Measurements from ENCODE around the gene PRR33.
"Not testable (repeated sequence)": the region's sequence is repeated elsewhere in the genome, so short reads cannot be mapped to it uniquely, and the experiment has no call there.

PRR33 gene

DNA sequence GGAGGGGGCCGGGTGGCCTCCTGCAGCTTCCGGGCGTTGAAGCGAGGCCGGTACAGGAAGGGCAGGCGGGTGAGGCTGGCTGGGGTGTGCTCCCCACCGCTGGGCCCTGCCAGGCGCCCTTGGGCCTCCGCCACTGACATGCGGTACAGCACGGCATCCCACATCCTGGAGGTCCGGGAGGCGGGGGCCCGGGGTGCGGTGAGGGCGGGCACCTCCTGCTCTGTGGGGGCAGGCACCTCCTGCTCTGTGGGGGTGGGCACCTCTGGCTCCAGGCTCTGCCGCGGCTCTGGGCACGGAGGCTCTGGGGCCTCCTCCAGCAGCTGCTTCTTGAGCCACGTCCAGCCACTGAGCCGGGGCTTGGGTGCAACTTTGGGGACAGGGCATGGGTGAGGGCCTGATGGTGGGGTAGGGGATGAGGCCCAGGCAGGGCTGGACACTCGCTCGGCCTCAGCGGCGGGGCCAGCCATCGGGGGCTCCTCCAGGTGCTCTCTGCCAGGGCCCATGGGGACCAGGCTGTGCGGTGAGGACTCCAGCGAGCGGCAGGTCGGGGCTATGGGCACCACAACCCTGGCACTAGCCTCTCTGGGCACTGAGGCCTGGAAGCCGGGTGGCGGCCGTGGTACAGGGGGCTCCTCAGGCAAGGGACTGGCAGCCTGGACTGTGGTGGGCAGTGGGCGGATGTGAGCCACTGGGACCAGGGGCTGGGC lies 2.3 kb downstream of the PRR33 start:
- no peaks in the 10 kb centered on the region for H3K9me3 Mint-ChIP-seq
- no peaks in the 10 kb centered on the region for H3K27me3 Mint-ChIP-seq
- H3K4me1 Mint-ChIP-seq: peaks cover 30% of the 10 kb centered on the region
- H3K27ac Mint-ChIP-seq: peak overlapping the region; percentile 49
- H3K4me3 Mint-ChIP-seq: peak overlapping the region; percentile 19
- H3K36me3 Mint-ChIP-seq: peaks cover 2% of the 10 kb centered on the region

DNA sequence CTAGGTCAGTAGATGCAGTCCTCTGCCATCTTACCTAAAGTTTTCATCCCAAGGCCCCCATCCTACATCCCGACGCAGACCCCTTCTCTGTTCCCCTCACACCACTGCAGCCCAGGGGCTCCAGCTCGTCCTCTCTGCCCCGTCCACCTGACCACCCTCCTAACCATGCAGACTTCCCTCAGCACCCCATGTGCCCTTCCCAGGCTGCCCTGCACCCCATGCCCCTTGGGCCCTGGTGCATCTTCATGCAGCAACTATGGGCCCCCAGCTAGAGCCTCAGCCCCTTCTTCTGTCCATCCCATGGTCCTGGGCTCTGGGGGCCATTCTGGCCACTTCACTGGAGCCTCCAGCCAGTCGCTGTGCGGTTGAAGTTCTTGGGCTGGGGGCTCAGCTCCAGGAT lies 2.9 kb downstream of the PRR33 start:
- H3K36me3 Mint-ChIP-seq: peaks cover 2% of the 10 kb centered on the region
- H3K9me3 Mint-ChIP-seq: no peaks in the 10 kb centered on the region
- H3K4me1 Mint-ChIP-seq: peaks cover 29% of the 10 kb centered on the region
- no peaks in the 10 kb centered on the region for H3K27me3 Mint-ChIP-seq
- peak overlapping the region; percentile 46 for H3K4me3 Mint-ChIP-seq
- peak overlapping the region; percentile 56 for H3K27ac Mint-ChIP-seq

DNA sequence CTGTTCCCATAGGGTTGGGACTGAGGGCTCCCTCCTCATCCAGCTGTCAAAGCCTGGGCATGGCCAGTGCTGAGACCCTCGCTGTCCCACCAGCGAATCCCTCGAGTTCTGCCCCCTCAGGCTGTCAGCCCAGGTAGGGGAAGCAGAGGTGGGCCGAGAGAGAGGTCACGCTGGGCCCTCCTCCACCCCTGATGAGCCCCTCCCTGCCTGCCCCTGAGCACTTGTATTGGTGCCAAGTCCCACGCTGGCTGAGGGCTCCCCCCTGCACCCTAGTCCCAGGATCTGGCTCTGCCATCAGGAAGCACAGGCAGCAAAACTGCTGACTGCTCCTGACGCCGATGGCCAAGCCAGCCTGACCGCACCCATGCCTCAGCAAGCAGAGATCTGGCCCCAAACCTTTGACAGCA lies 3.3 kb downstream of the PRR33 start:
- H3K27me3 Mint-ChIP-seq: no peaks in the 10 kb centered on the region
- H3K27ac Mint-ChIP-seq: peak overlapping the region; percentile 56
- peaks cover 2% of the 10 kb centered on the region for H3K36me3 Mint-ChIP-seq
- H3K4me1 Mint-ChIP-seq: peaks cover 24% of the 10 kb centered on the region
- peak overlapping the region; percentile 46 for H3K4me3 Mint-ChIP-seq
- no peaks in the 10 kb centered on the region for H3K9me3 Mint-ChIP-seq

DNA sequence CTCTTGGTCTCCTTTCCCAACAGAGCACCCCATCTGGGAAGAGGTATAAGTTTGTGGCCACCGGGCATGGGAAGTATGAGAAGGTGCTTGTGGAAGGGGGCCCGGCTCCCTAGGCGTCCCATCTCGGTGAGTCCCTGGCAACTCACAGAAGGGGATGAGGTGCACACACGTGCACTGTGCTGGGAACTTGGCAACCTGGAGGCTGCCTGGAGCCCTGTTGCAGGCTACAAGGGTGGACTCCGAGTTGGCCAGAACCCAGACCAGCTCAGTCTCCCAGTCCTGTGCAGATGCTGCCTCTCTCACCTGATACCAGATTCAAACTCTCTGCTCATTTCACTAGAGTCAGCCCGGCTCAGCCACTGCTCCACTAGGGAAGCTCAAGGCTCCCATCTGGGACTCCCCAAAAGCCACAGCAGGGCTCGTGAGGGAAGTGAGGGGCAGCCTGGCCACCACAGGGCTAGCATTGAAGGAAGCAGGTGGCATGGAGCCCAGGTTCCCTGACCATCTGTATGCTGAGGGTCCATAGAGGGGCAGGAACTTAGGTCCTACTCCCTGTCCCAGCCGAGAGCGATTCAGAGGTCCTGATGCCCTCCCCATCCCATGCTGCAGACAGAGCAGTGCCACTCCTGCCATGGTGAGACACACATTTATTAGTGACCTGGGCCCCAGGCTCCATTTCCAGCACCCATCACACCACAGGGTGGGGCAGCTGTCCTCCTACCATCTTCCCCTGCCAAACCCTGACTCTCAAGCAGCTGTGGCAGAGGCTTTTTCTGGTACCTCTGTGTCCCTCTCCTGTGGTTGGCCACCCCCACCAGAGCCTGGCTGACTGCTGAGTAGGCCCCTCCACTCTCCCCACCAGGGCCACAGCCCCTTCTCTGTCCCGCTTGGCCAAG lies 4.0 kb downstream of the PRR33 start:
- Mint-ChIP-seq H3K4me1 (peaks cover 22% of the 10 kb centered on the region), H3K36me3 (peaks cover 2% of the 10 kb centered on the region), H3K27ac (peak overlapping the region; percentile 15), H3K4me3 (no peak overlapping the region), H3K9me3 (no peaks in the 10 kb centered on the region), H3K27me3 (no peaks in the 10 kb centered on the region)

DNA sequence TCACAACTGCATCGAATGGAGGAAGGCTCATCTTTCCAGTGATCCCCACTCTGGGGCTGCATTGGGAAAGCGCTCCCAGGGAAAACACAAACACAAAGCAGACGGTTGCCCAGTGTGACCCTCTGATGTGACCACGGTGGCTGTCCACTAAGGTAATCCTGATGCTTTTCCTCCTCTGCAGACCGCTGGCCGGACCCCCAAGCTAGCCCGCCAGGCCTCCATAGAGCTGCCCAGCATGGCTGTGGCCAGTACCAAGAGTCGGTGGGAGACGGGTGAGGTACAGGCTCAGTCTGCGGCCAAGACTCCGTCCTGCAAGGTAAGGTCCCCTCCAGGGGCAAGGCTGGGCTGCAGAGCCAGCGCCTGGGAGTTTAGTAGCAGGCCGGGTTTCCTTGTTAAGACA lies 5.1 kb downstream of the PRR33 start:
- not testable (repeated sequence) for H3K9me3 Mint-ChIP-seq, H3K27ac Mint-ChIP-seq, H3K27me3 Mint-ChIP-seq, H3K36me3 Mint-ChIP-seq, H3K4me3 Mint-ChIP-seq
- H3K4me1 Mint-ChIP-seq: peaks cover 14% of the 10 kb centered on the region

DNA sequence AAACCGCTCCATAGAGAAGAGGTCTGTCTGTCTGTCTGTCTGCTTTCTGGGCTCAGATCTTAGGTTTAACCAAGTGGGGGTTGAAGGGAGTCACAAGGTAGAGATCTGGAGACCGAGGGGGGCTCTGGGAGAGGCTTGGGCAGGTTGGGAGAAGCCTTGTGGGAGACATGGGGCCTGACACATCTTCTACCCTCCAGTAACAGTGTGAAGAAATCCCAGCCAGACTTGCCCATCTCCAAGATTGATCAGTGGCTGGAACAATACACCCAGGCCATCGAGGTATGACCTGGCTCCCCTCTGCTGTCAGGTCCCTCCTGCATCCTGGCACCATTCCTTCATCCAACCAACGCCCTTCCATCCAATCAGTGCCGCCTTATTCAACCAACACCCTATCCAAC lies 7.4 kb downstream of the PRR33 start:
- Mint-ChIP-seq H3K4me1 (peaks cover 17% of the 10 kb centered on the region), H3K36me3 (no peaks in the 10 kb centered on the region), H3K27me3 (no peaks in the 10 kb centered on the region), H3K4me3 (no peak overlapping the region), H3K27ac (no peak overlapping the region), H3K9me3 (no peaks in the 10 kb centered on the region)

DNA sequence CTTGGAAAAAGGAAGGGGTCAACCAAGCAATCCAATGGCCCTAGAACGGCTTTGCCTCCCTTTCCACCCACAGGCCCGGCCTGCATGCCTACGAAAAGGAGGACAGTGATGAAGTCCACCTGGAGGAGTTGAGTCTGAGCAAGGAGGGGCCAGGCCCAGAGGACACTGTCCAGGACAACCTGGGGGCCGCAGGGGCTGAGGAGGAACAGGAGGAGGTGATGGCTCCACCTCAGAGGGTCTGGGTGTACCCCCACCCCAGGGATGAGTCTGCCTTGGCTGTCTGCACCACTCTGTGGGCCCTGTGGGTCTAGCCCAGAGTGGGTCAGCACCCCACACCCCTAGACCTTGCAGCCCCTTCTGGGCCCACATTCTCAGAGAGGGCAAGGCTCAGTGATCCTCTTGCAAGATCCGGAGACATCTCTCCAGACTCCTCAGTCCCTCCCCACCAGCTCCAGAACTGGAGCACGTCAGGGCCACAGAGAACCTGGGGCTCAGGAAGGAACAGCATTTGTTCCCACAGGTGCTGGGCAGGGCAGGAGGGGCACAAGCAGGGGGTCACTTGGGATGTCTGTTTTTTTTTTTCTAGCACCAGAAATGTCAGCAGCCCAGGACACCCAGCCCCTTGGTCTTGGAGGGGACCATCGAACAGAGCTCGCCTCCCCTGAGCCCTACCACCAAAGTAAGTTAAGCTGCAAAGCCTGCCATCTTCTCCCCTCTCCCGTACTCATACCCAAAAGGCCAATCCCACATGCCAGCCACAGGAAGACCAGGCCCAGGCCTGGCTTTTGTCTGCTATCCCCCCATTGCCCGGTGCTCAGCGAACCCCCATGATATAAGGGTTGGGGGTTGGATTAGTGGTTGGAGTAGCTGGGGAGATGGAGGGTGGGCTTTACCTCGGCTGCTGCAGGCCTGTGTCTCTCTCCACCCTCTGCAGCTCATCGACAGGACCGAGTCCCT lies 8.1 kb downstream of the PRR33 start:
- H3K4me1 Mint-ChIP-seq: peaks cover 13% of the 10 kb centered on the region
- no peak overlapping the region for H3K4me3 Mint-ChIP-seq
- H3K36me3 Mint-ChIP-seq: no peaks in the 10 kb centered on the region
- H3K9me3 Mint-ChIP-seq: no peaks in the 10 kb centered on the region
- no peaks in the 10 kb centered on the region for H3K27me3 Mint-ChIP-seq
- H3K27ac Mint-ChIP-seq: no peak overlapping the region

DNA sequence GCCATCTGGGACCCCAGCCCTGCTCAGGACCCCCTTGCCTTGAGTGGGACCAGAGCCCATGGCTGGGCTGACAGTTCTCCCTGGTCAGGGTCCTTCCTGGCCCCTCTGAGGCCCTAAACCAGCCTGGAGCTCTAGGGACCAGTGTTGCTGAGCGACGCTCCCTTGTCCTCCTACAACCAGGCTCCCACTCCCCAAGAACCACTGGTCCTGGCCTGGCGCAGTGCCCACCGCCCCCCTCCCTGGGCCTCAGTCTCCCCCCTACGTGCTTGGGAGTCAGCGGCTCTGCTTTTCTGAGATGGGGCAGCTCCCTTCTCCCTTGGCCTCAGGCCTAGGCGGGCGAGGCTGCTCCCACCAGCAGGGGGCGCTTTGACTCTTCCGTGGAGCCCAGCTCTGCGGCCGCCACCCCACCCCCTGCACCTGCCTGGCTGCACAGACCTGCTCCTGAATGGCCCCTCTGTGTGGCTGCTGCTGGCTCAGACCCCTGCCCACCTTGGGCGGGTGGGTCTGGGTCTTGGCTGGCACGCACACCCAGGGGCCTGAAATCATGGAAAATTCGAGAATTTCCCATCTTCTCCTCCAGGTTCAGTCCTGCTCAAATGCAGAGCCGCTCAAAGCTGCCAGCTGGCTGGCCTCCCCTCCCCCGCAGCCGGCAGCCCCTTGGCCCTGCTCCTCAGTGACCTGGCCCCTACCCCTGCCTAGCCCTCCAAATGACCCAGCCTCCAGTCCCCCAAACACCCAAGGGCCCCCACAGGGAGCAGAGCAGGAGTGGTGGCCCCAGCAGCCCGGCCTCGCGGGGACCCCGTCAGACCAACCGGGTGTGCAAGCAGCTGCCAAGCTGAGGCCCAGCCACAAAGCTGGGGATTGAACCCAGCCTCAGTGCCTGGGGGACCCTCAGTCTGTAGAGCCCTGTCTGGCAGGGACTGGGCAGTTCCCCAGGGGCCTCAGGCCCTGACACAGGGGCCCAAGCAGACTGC lies 9.1 kb downstream of the PRR33 start:
- peaks cover 10% of the 10 kb centered on the region for H3K4me1 Mint-ChIP-seq
- no peak overlapping the region for H3K27ac Mint-ChIP-seq
- no peaks in the 10 kb centered on the region for H3K9me3 Mint-ChIP-seq
- H3K27me3 Mint-ChIP-seq: no peaks in the 10 kb centered on the region
- no peaks in the 10 kb centered on the region for H3K36me3 Mint-ChIP-seq
- H3K4me3 Mint-ChIP-seq: no peak overlapping the region

DNA sequence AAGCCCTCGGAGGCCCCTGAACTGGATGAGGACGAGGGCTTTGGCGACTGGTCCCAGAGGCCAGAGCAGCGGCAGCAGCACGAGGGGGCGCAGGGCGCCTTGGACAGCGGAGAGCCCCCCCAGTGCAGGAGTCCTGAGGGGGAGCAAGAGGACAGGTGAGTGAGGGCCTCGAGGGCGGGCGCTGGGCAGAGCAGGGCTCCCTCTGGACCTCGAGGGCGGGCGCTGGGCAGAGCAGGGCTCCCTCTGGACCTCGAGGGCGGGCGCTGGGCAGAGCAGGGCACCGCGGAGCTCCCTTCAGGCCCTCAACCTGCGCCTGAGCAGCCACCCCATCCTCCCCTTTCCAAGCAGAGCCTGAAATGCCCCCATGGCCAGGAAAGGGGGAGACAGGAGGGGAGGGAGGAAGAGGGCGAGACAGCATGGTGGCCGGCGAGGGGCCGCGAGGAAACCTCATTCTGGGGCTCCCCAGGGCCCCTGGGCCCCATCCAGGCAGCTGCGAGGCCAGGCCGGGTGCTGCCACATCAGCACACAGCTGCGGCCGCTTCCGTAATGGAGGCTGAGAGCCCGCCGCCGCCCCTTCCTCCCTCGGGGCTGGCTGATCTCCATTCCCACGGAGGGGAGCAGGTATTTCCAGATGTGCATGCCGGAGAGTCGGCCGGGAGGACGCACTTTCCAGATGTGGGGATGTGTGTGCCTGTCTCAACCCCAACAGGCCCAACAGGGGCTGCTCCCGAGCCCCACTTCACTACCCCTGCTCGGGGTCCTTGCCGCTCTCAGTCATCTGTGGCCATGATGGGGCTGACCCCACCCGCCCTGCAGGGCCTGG lies 10.0 kb downstream of the PRR33 start:
- Mint-ChIP-seq H3K36me3 (no peaks in the 10 kb centered on the region), H3K27ac (no peak overlapping the region), H3K4me1 (peaks cover 12% of the 10 kb centered on the region), H3K27me3 (no peaks in the 10 kb centered on the region), H3K9me3 (no peaks in the 10 kb centered on the region), H3K4me3 (no peak overlapping the region)

DNA sequence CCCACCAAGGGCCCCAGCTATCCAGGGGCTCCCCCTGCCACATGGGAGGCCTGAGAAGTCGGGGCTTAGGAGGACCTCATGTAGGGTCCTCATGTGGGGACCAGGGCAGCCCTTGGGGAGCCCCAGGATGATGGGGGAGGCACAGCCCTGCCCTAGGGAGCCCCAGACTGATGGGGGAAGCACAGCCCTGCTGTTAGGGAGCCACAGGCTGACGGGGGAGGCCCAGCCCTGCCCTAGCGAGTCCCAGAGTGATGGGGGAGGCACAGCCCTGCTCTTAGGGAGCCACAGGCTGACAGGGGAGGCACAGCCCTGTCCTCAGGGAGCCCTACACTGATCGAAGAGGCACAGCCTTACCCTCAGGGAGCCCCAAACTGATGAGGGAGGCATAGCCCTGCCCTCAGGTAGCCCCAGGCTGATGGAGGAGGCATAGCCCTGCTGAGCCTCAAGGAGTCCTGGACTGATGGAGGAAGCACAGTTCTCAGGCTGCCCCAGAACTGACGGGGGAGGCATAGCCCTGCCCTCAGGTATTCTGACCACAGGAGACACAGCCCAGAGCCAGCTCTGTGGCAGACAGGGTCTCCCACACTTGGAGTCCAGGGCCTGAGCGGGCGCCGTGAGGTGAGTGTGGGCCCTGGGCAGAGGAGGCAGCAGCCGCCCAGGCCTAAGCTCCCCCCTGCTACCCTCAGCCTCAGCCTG lies 10.8 kb downstream of the PRR33 start:
- H3K9me3 Mint-ChIP-seq: no peaks in the 10 kb centered on the region
- H3K4me3 Mint-ChIP-seq: no peak overlapping the region
- H3K36me3 Mint-ChIP-seq: no peaks in the 10 kb centered on the region
- H3K27me3 Mint-ChIP-seq: no peaks in the 10 kb centered on the region
- no peak overlapping the region for H3K27ac Mint-ChIP-seq
- H3K4me1 Mint-ChIP-seq: peaks cover 12% of the 10 kb centered on the region

DNA sequence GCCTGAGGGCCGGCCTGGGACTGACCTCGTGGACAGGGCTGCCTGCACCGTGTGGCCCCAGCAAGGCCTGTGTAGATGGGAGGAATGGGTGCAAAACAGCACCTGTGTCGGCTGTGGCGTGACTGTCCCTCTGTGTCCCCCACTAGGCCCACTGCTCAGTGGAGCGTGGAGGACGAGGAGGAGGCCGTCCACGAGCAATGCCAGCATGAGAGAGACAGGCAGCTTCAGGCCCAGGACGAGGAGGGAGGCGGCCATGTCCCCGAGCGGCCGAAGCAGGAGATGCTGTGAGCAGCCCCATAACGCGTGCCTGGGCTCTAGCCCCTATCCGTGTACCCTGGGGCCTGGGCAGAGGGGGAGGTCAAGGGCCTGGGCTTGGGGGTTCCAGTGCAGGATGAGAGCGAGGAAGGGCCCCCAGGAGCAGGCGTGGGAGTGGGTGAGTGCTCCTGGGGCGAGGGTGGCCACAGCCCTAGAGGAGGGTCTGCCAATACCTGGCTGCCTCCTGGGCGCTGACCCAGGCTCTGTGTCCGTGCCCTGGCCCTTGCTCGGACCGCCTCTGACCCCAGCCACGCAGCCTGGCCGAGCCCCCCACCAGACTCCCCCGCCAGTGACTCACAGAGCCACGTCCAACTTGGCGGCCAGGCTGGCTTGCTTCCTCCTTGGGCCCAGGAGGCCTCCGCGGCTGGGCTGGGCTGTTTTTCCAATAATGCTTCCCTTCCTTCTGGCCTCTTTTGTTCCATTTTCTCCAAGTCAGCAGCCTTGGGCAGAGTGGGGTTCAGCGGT lies 11.6 kb downstream of the PRR33 start:
- no peaks in the 10 kb centered on the region for H3K36me3 Mint-ChIP-seq
- H3K4me1 Mint-ChIP-seq: peaks cover 16% of the 10 kb centered on the region

DNA sequence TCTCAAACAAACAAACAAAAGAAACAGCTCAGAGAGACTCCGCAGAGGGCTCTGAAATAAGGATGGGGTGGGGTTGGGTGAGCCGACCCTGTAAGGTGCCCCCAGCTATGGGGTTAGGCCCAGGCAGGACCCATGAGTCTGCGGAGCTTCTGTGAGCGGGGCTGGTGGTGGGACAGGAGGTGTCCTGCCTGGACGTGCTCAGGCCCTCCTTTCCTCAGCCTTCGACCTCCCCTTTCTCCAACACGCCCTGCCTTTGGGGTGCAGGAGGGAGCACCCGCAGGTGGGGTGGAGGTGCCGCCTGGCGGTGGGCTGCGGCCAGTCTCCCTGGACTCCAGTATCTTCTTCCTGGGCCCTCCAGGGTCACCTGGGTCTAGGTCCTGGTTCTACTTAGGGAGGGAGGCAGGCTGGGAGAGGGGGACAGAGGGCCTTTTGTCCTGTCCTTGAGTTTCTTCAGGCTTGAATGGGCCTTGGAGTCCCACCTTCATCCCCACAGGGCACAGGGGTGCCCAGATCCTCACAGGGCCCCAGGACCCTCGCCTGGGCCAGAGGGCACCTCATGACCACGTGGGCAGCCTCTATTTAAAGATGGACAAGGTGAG lies 12.3 kb downstream of the PRR33 start:
- H3K36me3 Mint-ChIP-seq: no peaks in the 10 kb centered on the region
- H3K9me3 Mint-ChIP-seq: no peaks in the 10 kb centered on the region
- no peaks in the 10 kb centered on the region for H3K27me3 Mint-ChIP-seq
- H3K27ac Mint-ChIP-seq: no peak overlapping the region
- H3K4me1 Mint-ChIP-seq: peaks cover 16% of the 10 kb centered on the region
- no peak overlapping the region for H3K4me3 Mint-ChIP-seq

More for the DNA sequence above, 11.6 kb downstream of the PRR33 start:
- no peaks in the 10 kb centered on the region for H3K9me3 Mint-ChIP-seq
- no peaks in the 10 kb centered on the region for H3K27me3 Mint-ChIP-seq
- no peak overlapping the region for H3K27ac Mint-ChIP-seq
- no peak overlapping the region for H3K4me3 Mint-ChIP-seq
